Activated naive CD8-positive, alpha-beta T cell treated with anti-CD3 and anti-CD28 coated beads, Interleukin-2, amount 10 ng/mL, durations not matched to agents 7 days and 5 days (primary cell): ENCODE results near the gene PES1. TPM values are rescaled to one million over a fixed set of nuclear protein-coding genes. Genes with fewer than 3 reads are reported as not detected.
"Not testable (repeated sequence)": the region's sequence is repeated elsewhere in the genome, so short reads cannot be mapped to it uniquely, and the experiment has no call there.

Experiments
- ATAC-seq: fragments of 150-1000 bp; cut with Tn5 transposase; one replicate; pipeline ENCODE4 v1.10.0; 2021; ENCODE audit warnings: low read depth, moderate library complexity
- POLR2A ChIA-PET: fragments of 350-600 bp; sonication (Branson Sonifier 250); formaldehyde crosslinking; loops from one replicate; lab custom pipeline; 2021; ENCODE audit warnings: antibody characterized with exemption; lab: Charles Lee
- DNase-seq: peaks from one replicate; pipeline ENCODE4 v3.0.0; 2021
- H3K27ac Mint-ChIP-seq: one replicate; pipeline ENCODE4 v1.8.0; 2022; ENCODE audit warnings: mild to moderate bottlenecking, mixed read lengths
- H3K27me3 Mint-ChIP-seq: one replicate; pipeline ENCODE4 v1.8.0; 2022; ENCODE audit warnings: mild to moderate bottlenecking, moderate library complexity, mixed read lengths
- H3K36me3 Mint-ChIP-seq: one replicate; pipeline ENCODE4 v1.8.0; 2021; ENCODE audit warnings: mild to moderate bottlenecking, mixed read lengths
- H3K4me1 Mint-ChIP-seq: one replicate; pipeline ENCODE4 v1.8.0; 2021; ENCODE audit warnings: mixed read lengths
- H3K4me3 Mint-ChIP-seq: one replicate; pipeline ENCODE4 v1.8.0; 2022; ENCODE audit warnings: mild to moderate bottlenecking, moderate library complexity, mixed read lengths
- H3K9me3 Mint-ChIP-seq: one replicate; pipeline ENCODE4 v1.8.0; 2021; ENCODE audit warnings: mixed read lengths
- total RNA-seq, 2 experiments: library from RNA; stranded (reverse); gene quantifications; one replicate each; pipeline ENCODE4 v1.2.3, GENCODE V29; 2021

PES1 gene
- total RNA-seq, 2 experiments from 2014 or later: 51.2 to 57.1 TPM

GRCh38 chr22:30605449-30606110 is 13.9 kb upstream of the PES1 start:
- H3K36me3 Mint-ChIP-seq: no peaks in the 10 kb centered on the region
- peak; percentile 41 for DNase-seq
- peaks cover 21% of the 10 kb centered on the region for H3K27me3 Mint-ChIP-seq
- ATAC-seq: no peak
- POLR2A ChIA-PET: no interaction called here
- H3K4me3 Mint-ChIP-seq: peak overlapping the region; percentile 12
- H3K9me3 Mint-ChIP-seq: no peaks in the 10 kb centered on the region
- no peak overlapping the region for H3K27ac Mint-ChIP-seq
- H3K4me1 Mint-ChIP-seq: peaks cover 38% of the 10 kb centered on the region

DNA sequence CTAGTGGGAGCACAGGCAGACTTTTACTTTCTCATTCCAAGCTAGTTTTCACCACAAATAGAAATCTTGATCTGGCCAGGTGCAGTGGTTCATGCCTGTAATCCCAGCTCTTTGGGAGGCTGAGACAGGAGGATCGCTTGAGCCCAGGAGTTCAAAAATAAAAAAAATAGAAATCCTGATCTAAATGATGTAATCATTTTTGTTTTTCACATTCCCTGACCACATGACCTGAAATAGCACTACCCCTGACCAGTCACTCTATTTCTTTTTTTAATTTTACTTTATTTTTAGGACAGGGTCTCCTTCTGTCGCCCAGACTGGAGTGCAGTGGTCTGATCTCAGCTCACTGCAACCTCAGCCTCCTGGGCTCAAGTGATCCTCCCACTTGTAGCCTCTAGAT is 13.0 kb upstream of the PES1 start:
- no peaks in the 10 kb centered on the region for H3K9me3 Mint-ChIP-seq
- H3K27me3 Mint-ChIP-seq: peaks cover 24% of the 10 kb centered on the region
- ATAC-seq (no peak), DNase-seq (no peak)
- no peaks in the 10 kb centered on the region for H3K36me3 Mint-ChIP-seq
- POLR2A ChIA-PET: interaction anchor here (0.7 kb wide), 1 partner anchor 30 kb away, joined by 3 read pairs; no protein-coding TSS in a partner anchor
- peaks cover 33% of the 10 kb centered on the region for H3K4me1 Mint-ChIP-seq
- no peak overlapping the region for H3K4me3 Mint-ChIP-seq
- H3K27ac Mint-ChIP-seq: no peak overlapping the region

DNA sequence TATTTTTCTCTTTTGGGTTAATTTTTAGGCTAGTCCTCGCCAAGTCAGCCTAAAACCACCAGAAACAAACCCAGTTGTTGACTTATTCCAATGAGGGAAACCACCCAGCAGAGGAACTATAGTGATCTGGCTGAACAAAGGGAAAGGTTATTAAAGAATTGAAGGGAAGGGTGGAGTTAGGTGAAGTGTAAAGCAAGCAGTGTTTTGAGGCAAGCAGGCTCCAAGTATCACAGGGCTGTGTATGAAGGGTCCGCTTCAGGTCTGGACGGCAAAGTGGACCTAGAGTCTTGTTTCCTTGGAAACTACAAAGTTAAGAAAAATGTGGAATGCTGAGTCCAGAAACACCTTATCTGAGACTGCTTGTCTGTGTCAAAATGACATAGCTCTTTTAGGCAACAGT is 12.1 kb upstream of the PES1 start:
- Mint-ChIP-seq H3K9me3 (no peaks in the 10 kb centered on the region), H3K4me1 (peaks cover 26% of the 10 kb centered on the region), H3K36me3 (no peaks in the 10 kb centered on the region), H3K4me3 (no peak overlapping the region), H3K27me3 (peaks cover 22% of the 10 kb centered on the region), H3K27ac (no peak overlapping the region)
- POLR2A ChIA-PET: no interaction called here
- DNase-seq (no peak), ATAC-seq (no peak)

- no peaks in the 10 kb centered on the region for H3K9me3 Mint-ChIP-seq
- no peak overlapping the region for H3K27ac Mint-ChIP-seq
- peaks cover 13% of the 10 kb centered on the region for H3K4me1 Mint-ChIP-seq
- H3K36me3 Mint-ChIP-seq: no peaks in the 10 kb centered on the region
- H3K4me3 Mint-ChIP-seq: no peak overlapping the region
- DNase-seq (no peak), ATAC-seq (peak; percentile 48)
- POLR2A ChIA-PET: no interaction called here
- peaks cover 19% of the 10 kb centered on the region for H3K27me3 Mint-ChIP-seq
Observed at GRCh38 chr22:30602049-30602448, 10.3 kb upstream of the PES1 start.

- H3K4me1 Mint-ChIP-seq: peaks cover 8% of the 10 kb centered on the region
- DNase-seq (no peak), ATAC-seq (no peak)
- H3K36me3 Mint-ChIP-seq: no peaks in the 10 kb centered on the region
- POLR2A ChIA-PET: no interaction called here
- no peak overlapping the region for H3K27ac Mint-ChIP-seq
- no peak overlapping the region for H3K4me3 Mint-ChIP-seq
- H3K27me3 Mint-ChIP-seq: peaks cover 19% of the 10 kb centered on the region
- H3K9me3 Mint-ChIP-seq: no peaks in the 10 kb centered on the region
Observed at GRCh38 chr22:30601464-30601863, 9.8 kb upstream of the PES1 start.

DNA sequence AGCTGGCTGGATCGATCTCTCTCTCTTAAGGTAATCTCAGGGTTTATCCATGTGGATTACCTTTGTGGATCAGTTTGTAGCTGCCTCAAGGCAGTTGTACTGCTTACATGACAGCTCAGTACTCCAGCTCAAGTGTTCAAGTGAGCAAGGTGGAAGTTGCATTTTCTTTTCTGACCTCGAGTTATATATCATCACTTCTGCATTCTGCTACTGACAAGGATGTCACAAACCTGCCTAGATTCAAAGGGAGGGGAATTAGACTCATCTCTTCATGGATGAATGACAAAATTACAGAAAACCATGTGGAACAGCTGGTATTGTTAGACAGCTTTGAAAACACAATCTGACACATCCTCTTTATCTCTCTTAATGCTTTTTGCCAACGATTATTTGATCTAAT is 9.2 kb upstream of the PES1 start:
- Mint-ChIP-seq H3K27ac (no peak overlapping the region), H3K4me3 (no peak overlapping the region), H3K9me3 (no peaks in the 10 kb centered on the region), H3K27me3 (peaks cover 19% of the 10 kb centered on the region), H3K4me1 (peaks cover 8% of the 10 kb centered on the region), H3K36me3 (no peaks in the 10 kb centered on the region)
- ATAC-seq (no peak), DNase-seq (no peak)
- POLR2A ChIA-PET: no interaction called here

DNA sequence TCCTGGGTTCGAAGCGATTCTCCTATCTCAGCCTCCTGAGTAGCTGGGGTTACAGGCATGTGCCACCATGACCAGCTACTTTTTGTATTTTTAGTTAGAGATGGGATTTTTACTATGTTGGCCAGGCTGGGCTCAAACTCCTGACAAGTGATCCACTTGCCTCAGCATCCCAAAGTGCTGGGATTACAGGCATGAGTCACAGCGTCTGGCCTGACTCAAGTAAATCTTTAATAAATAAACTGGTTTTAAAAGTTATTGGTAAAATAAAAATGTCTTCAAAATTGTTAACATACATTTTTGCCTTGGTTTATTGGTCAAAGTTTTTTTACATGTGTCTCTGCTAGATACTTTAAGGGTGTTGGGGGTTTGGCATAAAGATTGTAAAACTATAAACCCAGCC is 7.3 kb upstream of the PES1 start:
- POLR2A ChIA-PET: no interaction called here
- DNase-seq: no peak
- Mint-ChIP-seq H3K27ac (no peak overlapping the region), H3K36me3 (no peaks in the 10 kb centered on the region), H3K27me3 (peaks cover 18% of the 10 kb centered on the region), H3K4me1 (peaks cover 2% of the 10 kb centered on the region), H3K9me3 (no peaks in the 10 kb centered on the region), H3K4me3 (no peak overlapping the region)
- no peak for ATAC-seq

DNA sequence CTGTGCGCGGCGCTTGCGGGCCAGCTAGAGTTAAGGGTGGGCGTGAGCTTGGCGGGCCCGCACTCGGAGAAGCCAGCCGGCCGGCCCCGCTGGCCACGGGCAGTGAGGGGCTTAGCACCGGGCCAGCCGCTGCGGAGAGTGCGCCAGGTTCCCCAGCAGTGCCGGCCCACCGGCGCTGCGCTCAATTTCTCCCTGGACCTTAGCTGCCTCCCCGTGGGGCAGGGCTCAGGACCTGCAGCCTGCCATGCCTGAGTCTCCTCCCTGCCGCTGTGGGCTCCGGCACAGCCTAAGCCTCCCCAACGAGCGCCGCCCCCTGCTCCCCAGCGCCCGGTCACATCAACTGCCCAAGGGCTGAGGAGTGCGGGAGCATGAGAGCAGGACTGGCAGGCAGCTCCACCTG is 5.2 kb upstream of the PES1 start:
- no peak for ATAC-seq
- H3K27me3 Mint-ChIP-seq: peaks cover 26% of the 10 kb centered on the region

GRCh38 chr22:30596199-30596598 is 4.5 kb upstream of the PES1 start:
- no peak for ATAC-seq

More for the DNA sequence above, 5.2 kb upstream of the PES1 start:
- DNase-seq: no peak
- Mint-ChIP-seq H3K9me3 (no peaks in the 10 kb centered on the region), H3K36me3 (no peaks in the 10 kb centered on the region), H3K4me1 (peaks cover 2% of the 10 kb centered on the region), H3K4me3 (no peak overlapping the region), H3K27ac (no peak overlapping the region)
- POLR2A ChIA-PET: no interaction called here

DNA sequence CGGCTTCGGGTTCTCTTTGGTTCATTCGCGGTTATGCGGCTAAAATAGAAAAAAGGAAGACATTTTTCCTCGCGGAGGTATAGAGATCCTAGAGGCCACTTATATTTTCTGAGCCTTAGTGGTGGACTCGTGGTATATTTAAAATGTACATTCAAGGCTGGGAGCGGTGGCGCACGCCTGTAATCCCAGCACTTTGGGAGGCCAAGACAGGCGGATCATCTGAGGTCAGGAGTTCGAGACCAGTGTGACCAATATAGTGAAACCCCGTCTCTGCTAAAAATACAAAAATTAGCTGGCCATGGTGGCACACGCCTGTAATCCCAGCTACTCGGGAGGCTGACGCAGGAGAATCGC is 627 bp upstream of the PES1 start:
- not testable (repeated sequence) for DNase-seq, H3K4me3 Mint-ChIP-seq, H3K9me3 Mint-ChIP-seq, ATAC-seq, H3K4me1 Mint-ChIP-seq, H3K27ac Mint-ChIP-seq, H3K36me3 Mint-ChIP-seq
- H3K27me3 Mint-ChIP-seq: peaks cover 11% of the 10 kb centered on the region
- POLR2A ChIA-PET: interaction anchor here (1.4 kb wide), 1 partner anchor 168 kb away, joined by 8 read pairs; no protein-coding TSS in a partner anchor

More at GRCh38 chr22:30596199-30596598, 4.5 kb upstream of the PES1 start:
- Mint-ChIP-seq H3K36me3 (no peaks in the 10 kb centered on the region), H3K27me3 (peaks cover 20% of the 10 kb centered on the region), H3K27ac (no peak overlapping the region), H3K4me1 (peaks cover 2% of the 10 kb centered on the region), H3K9me3 (no peaks in the 10 kb centered on the region), H3K4me3 (no peak overlapping the region)
- POLR2A ChIA-PET: interaction anchor here (0.7 kb wide), 1 partner anchor 13 kb away, joined by 3 read pairs; no protein-coding TSS in a partner anchor
- no peak for DNase-seq

- no peaks in the 10 kb centered on the region for H3K9me3 Mint-ChIP-seq
- no peak for DNase-seq
Observed at GRCh38 chr22:30591191-30591587, 521 bp downstream of the PES1 start.

GRCh38 chr22:30586414-30586813 is 5.3 kb downstream of the PES1 start:
- POLR2A ChIA-PET: no interaction called here
- H3K4me3 Mint-ChIP-seq: no peak overlapping the region
- H3K27ac Mint-ChIP-seq: no peak overlapping the region
- ATAC-seq (no peak), DNase-seq (no peak)
- peaks cover 6% of the 10 kb centered on the region for H3K36me3 Mint-ChIP-seq
- H3K4me1 Mint-ChIP-seq: peaks cover 2% of the 10 kb centered on the region
- no peaks in the 10 kb centered on the region for H3K9me3 Mint-ChIP-seq
- no peaks in the 10 kb centered on the region for H3K27me3 Mint-ChIP-seq

More at GRCh38 chr22:30591191-30591587, 521 bp downstream of the PES1 start:
- Mint-ChIP-seq H3K36me3 (peaks cover 5% of the 10 kb centered on the region), H3K27ac (no peak overlapping the region), H3K4me1 (peaks cover 2% of the 10 kb centered on the region), H3K4me3 (no peak overlapping the region), H3K27me3 (peaks cover 11% of the 10 kb centered on the region)
- POLR2A ChIA-PET: interaction anchor here (1.4 to 1.6 kb wide), 2 partner anchors 17 to 167 kb away, joined by 4 to 8 read pairs; no protein-coding TSS in a partner anchor
- no peak for ATAC-seq

DNA sequence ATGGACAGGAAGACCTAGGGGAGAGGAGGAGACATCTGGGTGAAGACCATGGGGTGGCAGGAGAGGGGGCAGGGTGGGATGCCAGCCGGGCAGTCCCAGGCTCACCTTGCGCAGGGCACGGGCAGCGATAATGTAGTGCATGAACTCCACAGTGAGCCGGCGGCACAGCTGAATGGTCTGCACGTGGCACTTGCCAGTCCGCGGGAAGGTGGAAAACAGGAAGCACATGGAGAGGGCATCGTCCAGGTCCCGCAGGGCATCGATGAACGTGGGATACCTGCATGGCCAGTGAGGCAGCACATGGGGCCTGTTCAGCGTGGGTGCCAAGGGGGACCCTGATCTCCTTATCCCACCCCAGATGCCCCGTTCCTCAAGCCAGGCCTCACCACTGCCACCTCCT is 7.3 kb downstream of the PES1 start:
- Mint-ChIP-seq H3K27me3 (no peaks in the 10 kb centered on the region), H3K9me3 (no peaks in the 10 kb centered on the region), H3K4me1 (no peaks in the 10 kb centered on the region), H3K27ac (no peak overlapping the region), H3K36me3 (peaks cover 12% of the 10 kb centered on the region), H3K4me3 (no peak overlapping the region)
- DNase-seq (no peak), ATAC-seq (no peak)
- POLR2A ChIA-PET: no interaction called here

DNA sequence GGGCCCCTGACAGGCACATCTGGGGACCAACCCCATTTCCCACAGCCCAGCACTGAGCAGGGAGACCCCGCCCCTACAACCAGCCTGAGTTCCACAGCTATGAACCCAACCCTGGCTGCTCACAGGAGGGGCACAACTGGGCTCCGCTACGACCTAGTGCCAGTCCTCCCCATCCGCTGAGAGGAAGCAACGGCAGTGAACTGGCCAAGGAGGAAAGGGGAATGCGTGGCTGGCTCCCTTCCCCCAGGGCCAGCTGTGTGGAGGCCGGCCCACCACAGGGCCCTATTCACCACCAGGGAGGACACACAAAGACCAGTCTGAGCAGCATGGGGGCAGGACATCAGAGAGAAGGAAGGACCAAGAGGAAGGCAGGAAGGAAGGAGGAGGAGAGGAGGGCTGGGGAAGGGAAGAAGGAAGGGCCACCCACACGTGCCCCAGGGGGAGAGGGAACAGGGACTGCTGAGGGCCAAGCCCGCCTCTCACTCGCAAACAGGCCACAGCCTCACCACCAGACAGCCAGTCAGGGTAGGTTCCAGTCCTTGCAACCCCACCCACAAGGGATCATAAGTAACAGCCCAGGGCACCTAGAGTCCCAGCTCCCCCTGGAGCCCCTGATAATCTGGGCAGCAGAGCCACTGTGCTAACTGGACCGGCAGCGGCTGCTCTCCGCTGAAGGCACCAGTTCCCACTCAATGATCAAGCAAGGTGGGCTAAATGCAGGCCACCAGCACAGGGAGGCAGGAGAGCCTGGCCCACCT is 8.7 kb downstream of the PES1 start:
- POLR2A ChIA-PET: no interaction called here
- Mint-ChIP-seq H3K4me3 (no peak overlapping the region), H3K4me1 (no peaks in the 10 kb centered on the region), H3K27me3 (no peaks in the 10 kb centered on the region), H3K27ac (no peak overlapping the region), H3K36me3 (peaks cover 12% of the 10 kb centered on the region), H3K9me3 (no peaks in the 10 kb centered on the region)
- ATAC-seq (no peak), DNase-seq (no peak)
